ENCODE data around the gene POU3F3. TPM values are rescaled to one million over a fixed set of nuclear protein-coding genes. Genes with fewer than 3 reads are reported as not detected.

POU3F3 gene
- not detected in 3 replicates for polyA plus RNA-seq
- polyA plus RNA-seq (2011; ENCODE audit: low read depth): not detected
- polyA plus RNA-seq (2011; cell fraction: cytosol; rRNA removed): not detected in 2 replicates
- polyA plus RNA-seq (2011; cell fraction: nucleus; rRNA removed): not detected in 2 replicates
- not detected in 2 replicates for polyA plus RNA-seq (2012; ENCODE audit: low replicate concordance)
- polyA minus RNA-seq: not detected in 3 replicates
- polyA minus RNA-seq (2011; cell fraction: cytosol; rRNA and poly(A)+ RNA removed): not detected
- not detected in 2 replicates for polyA minus RNA-seq (2011; cell fraction: nucleus; rRNA and poly(A)+ RNA removed)

GRCh38 chr2:104853534-104854497 is at the start of gene POU3F3:
TSS of gene POU3F3 (plus strand) at chr2:104854115. CDS start at chr2:104855511, 1,396 bp downstream.
- FAIRE-seq (no peak), DNase-seq (ENCODE audit: low read depth, low spot score) (no peak)
- H2AFZ ChIP-seq (ENCODE audit: control insufficient read depth, low read length): no peak within 1 kb of the TSS
- peaks cover 71% of the 10 kb centered on the region for H3K27me3 ChIP-seq (ENCODE audit: control insufficient read depth, extremely low read depth, insufficient read depth, low read length)
- H3K36me3 ChIP-seq (ENCODE audit: control insufficient read depth in 2 of 2, extremely low read depth in 1 of 2, insufficient read depth in 2 of 2, low read length in 2 of 2): no peaks in the 10 kb centered on the region
- no peaks in the 10 kb centered on the region for H3K79me2 ChIP-seq (ENCODE audit: control insufficient read depth, insufficient read depth, low read length)
- peaks cover 2% of the 10 kb centered on the region for H3K9me3 ChIP-seq (ENCODE audit: control insufficient read depth, low read depth, low read length)
- dilution Hi-C loops (cut with MboI; ENCODE audit: extremely low pct_ligation_motif_present, low sequenced_read_pairs): no loop called here
- H3K9ac ChIP-seq (ENCODE audit: control insufficient read depth, extremely low read depth, insufficient read depth, low read length): no peak within 1 kb of the TSS
- peak within 1 kb of the TSS in 1 of 3 experiments; percentile 20 for H3K4me3 ChIP-seq (ENCODE audit: control insufficient read depth in 2 of 3, extremely low read depth in 1 of 3, insufficient read depth in 2 of 3, low read depth in 1 of 3, low read length in 3 of 3)
- no peaks in the 10 kb centered on the region for H3K9me1 ChIP-seq (ENCODE audit: control insufficient read depth, extremely low read depth, insufficient read depth, low read length)
- H3K4me2 ChIP-seq (ENCODE audit: control insufficient read depth, extremely low read depth, insufficient read depth, low read depth, low read length): peak within 1 kb of the TSS; percentile 22
- TF ChIP-seq EZH2 (IDR thresholded peaks at IDR 0.05; ENCODE audit: low read length) (peak; percentile 98), CTCF (optimal IDR thresholded peaks at IDR 0.05 in 1 of 3, IDR thresholded peaks at IDR 0.05 in 1 of 3, conservative IDR thresholded peaks at IDR 0.05 in 1 of 3; ENCODE audit: extremely low read depth in 1 of 3, insufficient read depth in 2 of 3, low read length in 3 of 3) (no peak)
- no peak within 1 kb of the TSS for H3K27ac ChIP-seq (ENCODE audit: control insufficient read depth, insufficient read depth, low read length)
- no peaks in the 10 kb centered on the region for H4K20me1 ChIP-seq (ENCODE audit: control insufficient read depth, extremely low read depth, insufficient read depth, low read length)
- H3K4me1 ChIP-seq (ENCODE audit: control insufficient read depth, extremely low read depth, insufficient read depth, low read length): no peaks in the 10 kb centered on the region

GRCh38 chr2:104804148-104804890 is 49.6 kb upstream of the POU3F3 start:
- no peak overlapping the region for H3K27ac ChIP-seq (ENCODE audit: control insufficient read depth, insufficient read depth, low read length)
- no peak overlapping the region for H3K9ac ChIP-seq (ENCODE audit: control insufficient read depth, extremely low read depth, insufficient read depth, low read length)
- no peak overlapping the region for H3K4me3 ChIP-seq (ENCODE audit: control insufficient read depth in 2 of 3, extremely low read depth in 1 of 3, insufficient read depth in 2 of 3, low read depth in 1 of 3, low read length in 3 of 3)
- H3K4me2 ChIP-seq (ENCODE audit: control insufficient read depth, extremely low read depth, insufficient read depth, low read depth, low read length): no peak overlapping the region
- H3K9me1 ChIP-seq (ENCODE audit: control insufficient read depth, extremely low read depth, insufficient read depth, low read length): no peaks in the 10 kb centered on the region
- no peaks in the 10 kb centered on the region for H3K36me3 ChIP-seq (ENCODE audit: control insufficient read depth in 2 of 2, extremely low read depth in 1 of 2, insufficient read depth in 2 of 2, low read length in 2 of 2)
- no peaks in the 10 kb centered on the region for H3K79me2 ChIP-seq (ENCODE audit: control insufficient read depth, insufficient read depth, low read length)
- FAIRE-seq (no peak), DNase-seq (ENCODE audit: low read depth, low spot score) (no peak)
- TF ChIP-seq EZH2 (IDR thresholded peaks at IDR 0.05; ENCODE audit: low read length) (no peak), CTCF (optimal IDR thresholded peaks at IDR 0.05 in 1 of 3, IDR thresholded peaks at IDR 0.05 in 1 of 3, conservative IDR thresholded peaks at IDR 0.05 in 1 of 3; ENCODE audit: extremely low read depth in 1 of 3, insufficient read depth in 2 of 3, low read length in 3 of 3) (no peak)
- no peaks in the 10 kb centered on the region for H4K20me1 ChIP-seq (ENCODE audit: control insufficient read depth, extremely low read depth, insufficient read depth, low read length)
- no peaks in the 10 kb centered on the region for H3K4me1 ChIP-seq (ENCODE audit: control insufficient read depth, extremely low read depth, insufficient read depth, low read length)
- H2AFZ ChIP-seq (ENCODE audit: control insufficient read depth, low read length): no peak overlapping the region
- no peaks in the 10 kb centered on the region for H3K27me3 ChIP-seq (ENCODE audit: control insufficient read depth, extremely low read depth, insufficient read depth, low read length)
- dilution Hi-C loops (cut with MboI; ENCODE audit: extremely low pct_ligation_motif_present, low sequenced_read_pairs): no loop called here
- H3K9me3 ChIP-seq (ENCODE audit: control insufficient read depth, low read depth, low read length): no peaks in the 10 kb centered on the region

All from keratinocyte (primary cell).